Prostate gland (tissue), 2 donors: ENCODE measurements around the gene ZFAND3. TPM values are rescaled to one million over a fixed set of nuclear protein-coding genes. Genes with fewer than 3 reads are reported as not detected.

Experiments
- DNase-seq: peaks from one replicate; pipeline ENCODE4 v3.0.0-alpha.2; 2019; ENCODE audit warnings: low spot score
- H3K27ac ChIP-seq, 2 donors: fragments of 200-600 bp; sonication (generic); 2 replicates each; pipeline ENCODE4 v1.5.1; 2017 to 2019
- H3K27me3 ChIP-seq: fragments of 200-600 bp; sonication (generic); replicated peaks from 2 replicates; pipeline ENCODE4 v1.5.1; 2019; ENCODE audit not compliant: insufficient read depth
- H3K36me3 ChIP-seq, 2 donors: fragments of 200-600 bp; sonication (generic); 1 replicate in 1 of 2; 2 replicates in 1 of 2; pipeline versions ENCODE4 v1.5.1 to v1.8.1; 2017 to 2019
- H3K4me1 ChIP-seq: fragments of 200-600 bp; sonication (generic); replicated peaks from 2 replicates; pipeline ENCODE4 v1.5.1; 2019
- H3K4me3 ChIP-seq, 2 donors: fragments of 200-600 bp; sonication (generic); 2 replicates each; pipeline ENCODE4 v1.5.1; 2017 to 2019
- H3K9me3 ChIP-seq: fragments of 200-600 bp; sonication (generic); 2 replicates; pipeline ENCODE4 v1.5.1; 2017
- POLR2A ChIP-seq: fragments of 450-650 bp; IDR thresholded peaks from one replicate; pipeline ENCODE4 v1.6.1; 2016; ENCODE audit warnings: antibody characterized with exemption, mild to moderate bottlenecking
- POLR2AphosphoS5 ChIP-seq: sonication (generic); formaldehyde crosslinking; IDR thresholded peaks from one replicate; pipeline ENCODE4 v1.6.1; 2017; ENCODE audit warnings: antibody characterized with exemption
- WGBS: methylation state at CpG from one replicate; pipeline ENCODE4 v1.1.5; 2018; 5-methylcytosine and 5-hydroxymethylcytosine counted together
- intact Hi-C: fragments of 100-400 bp; cut with DNase I; formaldehyde crosslinking; loops from one replicate; pipeline ENCODE4 v1.14.2; 2022
- total RNA-seq, 2 donors: library from RNA; depleted of rRNA; stranded (reverse); fragments of >200 nt; gene quantifications; one replicate each; pipeline ENCODE4 v1.1.0, GENCODE V29; 2016
- TF ChIP-seq, protein P1 (sequence below), 4 experiments: fragments of 200-600 bp in 2 of 4; fragments of 450-650 bp in 2 of 4; sonication (generic) in 2 of 4; IDR thresholded peaks; 1 replicate in 3 of 4; 2 replicates in 1 of 4; pipeline ENCODE4 v1.5.1; 2016 to 2019; ENCODE audit warnings: antibody characterized with exemption in 4 of 4, mild to moderate bottlenecking in 2 of 4, moderate library complexity in 2 of 4

ZFAND3 gene
- total RNA-seq, 2 donors from 2014 or later, result 43.5 to 89.1 TPM

DNA sequence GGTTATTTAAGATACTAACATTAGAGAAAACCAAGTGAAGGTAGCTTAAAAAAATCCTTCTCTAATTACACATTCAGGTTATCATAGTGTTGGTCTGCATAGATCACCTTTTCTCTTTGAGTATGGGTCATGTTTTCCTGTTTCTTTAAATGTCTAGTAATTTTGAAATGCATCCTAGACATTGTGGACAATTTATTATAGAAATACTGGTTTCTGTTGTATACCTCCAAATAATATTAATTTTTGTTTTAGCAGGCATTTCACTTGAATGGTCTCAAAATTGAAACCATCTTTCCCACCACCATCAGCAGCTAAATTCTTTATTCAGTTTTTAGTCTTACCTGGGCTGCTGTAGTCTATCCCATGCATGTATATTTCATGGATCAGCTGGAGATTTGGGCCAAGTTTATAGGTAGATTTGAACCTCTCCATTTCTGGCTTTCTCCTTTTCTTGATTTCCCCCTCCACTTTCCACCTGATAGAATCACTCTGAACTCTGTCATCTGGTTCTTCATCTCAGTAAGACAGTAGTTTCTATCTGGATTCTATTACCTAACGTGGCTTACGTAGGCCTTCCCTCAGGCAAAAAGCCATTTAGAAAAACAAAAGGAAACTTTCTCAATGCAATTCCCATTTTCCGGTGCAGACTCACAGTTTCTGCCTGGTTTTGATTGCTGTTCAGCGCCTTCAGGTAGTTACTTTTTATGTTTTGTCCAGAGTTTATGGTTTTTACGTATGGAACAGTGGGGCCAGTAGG is 52.3 kb downstream of the ZFAND3 start:
- no peak overlapping the region for H3K27ac ChIP-seq
- no peaks in the 10 kb centered on the region for H3K9me3 ChIP-seq
- no peaks in the 10 kb centered on the region for H3K4me1 ChIP-seq
- no peaks in the 10 kb centered on the region for H3K36me3 ChIP-seq
- intact Hi-C loops, result no loop called here
- 96% methylated on average over 5 of the region's 5 CpGs for WGBS
- no peaks in the 10 kb centered on the region for H3K27me3 ChIP-seq
- DNase-seq, result no peak
- TF ChIP-seq POLR2AphosphoS5, result no peak
- no peak overlapping the region for H3K4me3 ChIP-seq

DNA sequence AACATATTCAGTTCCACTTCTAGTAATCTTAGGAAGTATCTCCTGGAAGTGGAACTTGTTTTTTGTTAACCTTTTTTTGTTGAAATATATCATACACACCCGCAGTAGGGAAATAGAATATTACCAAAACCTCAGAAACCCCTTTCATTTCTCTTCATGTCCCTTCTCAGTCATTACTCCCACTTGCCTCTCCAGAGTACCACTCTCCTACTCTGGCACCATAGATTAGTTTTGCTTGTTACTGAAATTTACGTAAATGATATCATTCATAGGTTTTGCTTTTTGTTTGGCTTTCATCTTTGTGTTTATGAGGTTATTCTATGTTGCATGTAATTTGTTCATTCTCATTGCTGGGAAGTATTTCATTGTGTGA is 52.8 kb downstream of the ZFAND3 start:
- WGBS, result 98% methylated on average over 2 of the region's 2 CpGs
- intact Hi-C loops, result no loop called here
- DNase-seq, result no peak
- Histone ChIP-seq H3K27ac (no peak overlapping the region), H3K27me3 (no peaks in the 10 kb centered on the region), H3K36me3 (no peaks in the 10 kb centered on the region), H3K4me3 (no peak overlapping the region), H3K9me3 (no peaks in the 10 kb centered on the region), H3K4me1 (no peaks in the 10 kb centered on the region)
- TF ChIP-seq POLR2AphosphoS5 (no peak), POLR2A (no peak)
- TF ChIP-seq, protein P1, sequence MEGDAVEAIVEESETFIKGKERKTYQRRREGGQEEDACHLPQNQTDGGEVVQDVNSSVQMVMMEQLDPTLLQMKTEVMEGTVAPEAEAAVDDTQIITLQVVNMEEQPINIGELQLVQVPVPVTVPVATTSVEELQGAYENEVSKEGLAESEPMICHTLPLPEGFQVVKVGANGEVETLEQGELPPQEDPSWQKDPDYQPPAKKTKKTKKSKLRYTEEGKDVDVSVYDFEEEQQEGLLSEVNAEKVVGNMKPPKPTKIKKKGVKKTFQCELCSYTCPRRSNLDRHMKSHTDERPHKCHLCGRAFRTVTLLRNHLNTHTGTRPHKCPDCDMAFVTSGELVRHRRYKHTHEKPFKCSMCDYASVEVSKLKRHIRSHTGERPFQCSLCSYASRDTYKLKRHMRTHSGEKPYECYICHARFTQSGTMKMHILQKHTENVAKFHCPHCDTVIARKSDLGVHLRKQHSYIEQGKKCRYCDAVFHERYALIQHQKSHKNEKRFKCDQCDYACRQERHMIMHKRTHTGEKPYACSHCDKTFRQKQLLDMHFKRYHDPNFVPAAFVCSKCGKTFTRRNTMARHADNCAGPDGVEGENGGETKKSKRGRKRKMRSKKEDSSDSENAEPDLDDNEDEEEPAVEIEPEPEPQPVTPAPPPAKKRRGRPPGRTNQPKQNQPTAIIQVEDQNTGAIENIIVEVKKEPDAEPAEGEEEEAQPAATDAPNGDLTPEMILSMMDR (IDR thresholded peaks at IDR 0.05), result no peak

DNA sequence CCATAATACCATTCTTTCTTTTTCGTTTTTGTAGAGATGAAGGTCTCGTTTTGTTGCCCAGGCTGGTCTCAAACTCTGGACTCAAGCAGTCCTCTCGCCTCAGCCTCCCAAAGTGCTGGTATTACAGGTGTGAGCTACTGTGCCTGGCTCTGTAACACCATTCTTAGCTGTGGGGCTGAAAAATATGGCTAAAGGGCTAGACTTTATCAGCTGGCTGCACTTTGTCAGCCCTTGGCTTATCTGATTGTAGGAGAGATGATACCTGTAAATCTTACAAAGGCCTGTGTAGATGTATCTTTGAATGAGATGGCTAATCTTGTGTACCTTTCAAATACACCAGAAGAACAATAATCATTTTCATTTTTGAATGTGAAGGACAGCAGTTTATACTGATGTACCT is 55.2 kb downstream of the ZFAND3 start:
- H3K4me3 ChIP-seq, result no peak overlapping the region
- H3K27ac ChIP-seq, result no peak overlapping the region
- DNase-seq, result no peak
- no peaks in the 10 kb centered on the region for H3K9me3 ChIP-seq
- TF ChIP-seq POLR2A, result no peak
- 99% methylated on average over 3 of the region's 3 CpGs for WGBS
- intact Hi-C loops, result no loop called here
- H3K4me1 ChIP-seq, result no peaks in the 10 kb centered on the region
- H3K27me3 ChIP-seq, result no peaks in the 10 kb centered on the region
- no peaks in the 10 kb centered on the region for H3K36me3 ChIP-seq

DNA sequence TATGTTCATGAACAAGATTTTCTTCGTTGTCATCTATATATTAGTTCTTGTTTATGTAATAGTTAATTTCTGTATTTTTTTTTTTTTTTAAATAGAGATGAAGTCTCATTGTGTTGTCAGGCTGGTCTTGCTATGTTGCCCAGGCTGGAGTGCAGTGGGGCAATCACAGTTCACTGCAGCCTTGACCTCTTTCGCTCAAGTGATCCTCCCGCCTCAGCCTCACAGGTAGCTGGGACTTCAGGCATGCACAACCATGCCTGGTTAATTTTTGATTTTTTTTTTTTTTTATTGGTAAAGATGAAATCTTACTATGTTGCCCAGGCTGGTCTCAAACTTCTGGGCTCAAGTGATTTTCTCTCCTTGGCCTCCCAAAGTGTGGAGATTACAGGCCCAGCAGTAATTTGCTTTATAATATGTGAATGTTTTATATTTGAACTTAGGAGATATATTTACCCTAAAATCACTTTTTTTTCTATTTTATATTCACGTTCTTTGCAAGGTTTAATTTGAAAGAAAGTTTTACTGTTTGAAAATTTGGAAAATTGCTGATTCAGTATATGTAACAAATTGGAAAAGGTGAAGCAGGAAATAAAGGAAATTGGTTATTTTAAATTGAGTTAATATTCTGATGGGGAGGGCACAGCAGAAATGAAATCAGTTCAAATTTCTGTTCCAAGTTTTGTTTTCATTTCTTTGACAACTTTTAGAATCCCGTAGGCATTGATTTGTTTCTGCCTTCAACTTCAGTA is 56.2 kb downstream of the ZFAND3 start:
- Histone ChIP-seq H3K36me3 (no peaks in the 10 kb centered on the region), H3K27ac (no peak overlapping the region), H3K9me3 (no peaks in the 10 kb centered on the region), H3K4me3 (no peak overlapping the region), H3K4me1 (no peaks in the 10 kb centered on the region), H3K27me3 (no peaks in the 10 kb centered on the region)
- TF ChIP-seq POLR2A (no peak), POLR2AphosphoS5 (no peak)
- TF ChIP-seq, protein P1 (IDR thresholded peaks at IDR 0.05), result no peak
- 91% methylated on average over 5 of the region's 5 CpGs for WGBS
- intact Hi-C loops, result no loop called here
- no peak for DNase-seq

DNA sequence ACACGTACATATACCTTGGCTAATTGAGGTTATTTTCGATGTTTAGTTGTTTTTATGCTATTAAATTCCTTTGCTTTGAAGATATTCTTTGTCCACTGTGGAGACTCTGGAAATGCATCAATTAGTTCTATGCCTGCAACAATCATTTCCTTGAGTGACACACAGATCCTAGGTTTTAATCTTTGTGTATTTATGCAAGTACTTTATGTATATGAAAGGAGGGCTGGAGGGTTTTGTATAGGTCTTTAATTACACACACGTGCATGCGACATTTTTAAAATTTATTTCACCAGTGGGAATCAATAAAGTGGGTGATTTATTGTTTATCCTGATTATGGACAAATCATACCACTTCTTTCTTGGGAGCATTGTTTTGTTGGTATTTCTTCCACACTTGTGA is 57.3 kb downstream of the ZFAND3 start:
- no peak for TF ChIP-seq POLR2A
- TF ChIP-seq POLR2AphosphoS5, result no peak
- TF ChIP-seq, protein P1 (IDR thresholded peaks at IDR 0.05), result no peak
- no peak overlapping the region for H3K27ac ChIP-seq
- H3K9me3 ChIP-seq, result no peaks in the 10 kb centered on the region
- H3K4me3 ChIP-seq, result no peak overlapping the region
- intact Hi-C loops, result no loop called here
- no peaks in the 10 kb centered on the region for H3K36me3 ChIP-seq
- WGBS, result 88% methylated on average over 4 of the region's 4 CpGs
- H3K4me1 ChIP-seq, result no peaks in the 10 kb centered on the region
- no peak for DNase-seq
- no peaks in the 10 kb centered on the region for H3K27me3 ChIP-seq
